ENCODE results near the gene TMPRSS15. TPM values are rescaled to one million over a fixed set of nuclear protein-coding genes. Genes with fewer than 3 reads are reported as not detected.

The TMPRSS15 gene
- total RNA-seq, 4 donors from 2014 or later, result 0.07 TPM; not detected in 3

- no peaks in the 10 kb centered on the region for H3K9me3 ChIP-seq
Measured at GRCh38 chr21:18274370-18274769, 129.2 kb downstream of the TMPRSS15 start.

GRCh38 chr21:18273400-18273799 lies 130.2 kb downstream of the TMPRSS15 start:
- H3K36me3 ChIP-seq, result no peaks in the 10 kb centered on the region
- H3K4me3 ChIP-seq, result no peak overlapping the region
- H3K27me3 ChIP-seq, result no peaks in the 10 kb centered on the region
- no peak overlapping the region for H3K27ac ChIP-seq
- H3K4me1 ChIP-seq, result no peaks in the 10 kb centered on the region
- TF ChIP-seq POLR2A (IDR thresholded peaks at IDR 0.05) (no peak), CTCF (IDR thresholded peaks at IDR 0.05) (no peak)
- DNase-seq, result no peak
- no peaks in the 10 kb centered on the region for H3K9me3 ChIP-seq
- intact Hi-C loops (cut with DNase I; ENCODE audit: low total_unique reads), result no loop called here

More at GRCh38 chr21:18274370-18274769, 129.2 kb downstream of the TMPRSS15 start:
- DNase-seq, result no peak
- no peak overlapping the region for H3K27ac ChIP-seq
- H3K4me3 ChIP-seq, result no peak overlapping the region
- no peak for TF ChIP-seq CTCF (IDR thresholded peaks at IDR 0.05)
- no peak for TF ChIP-seq POLR2A (IDR thresholded peaks at IDR 0.05)
- intact Hi-C loops (cut with DNase I; ENCODE audit: low total_unique reads), result no loop called here
- no peaks in the 10 kb centered on the region for H3K4me1 ChIP-seq
- H3K36me3 ChIP-seq, result no peaks in the 10 kb centered on the region
- no peaks in the 10 kb centered on the region for H3K27me3 ChIP-seq

- H3K9me3 ChIP-seq, result no peaks in the 10 kb centered on the region
- no peak overlapping the region for H3K4me3 ChIP-seq
- H3K4me1 ChIP-seq, result no peaks in the 10 kb centered on the region
- TF ChIP-seq POLR2A (IDR thresholded peaks at IDR 0.05) (no peak), CTCF (IDR thresholded peaks at IDR 0.05) (no peak)
- intact Hi-C loops (cut with DNase I; ENCODE audit: low total_unique reads), result no loop called here
- no peak for DNase-seq
- H3K27me3 ChIP-seq, result no peaks in the 10 kb centered on the region
- no peak overlapping the region for H3K27ac ChIP-seq
- no peaks in the 10 kb centered on the region for H3K36me3 ChIP-seq
Measured at GRCh38 chr21:18269856-18270255, 133.7 kb downstream of the TMPRSS15 start.

- H3K27me3 ChIP-seq, result no peaks in the 10 kb centered on the region
- no peaks in the 10 kb centered on the region for H3K9me3 ChIP-seq
- DNase-seq, result no peak
- H3K36me3 ChIP-seq, result no peaks in the 10 kb centered on the region
- no peak for TF ChIP-seq CTCF (IDR thresholded peaks at IDR 0.05)
- TF ChIP-seq POLR2A (IDR thresholded peaks at IDR 0.05), result no peak
- no peak overlapping the region for H3K27ac ChIP-seq
- intact Hi-C loops (cut with DNase I; ENCODE audit: low total_unique reads), result no loop called here
- H3K4me1 ChIP-seq, result no peaks in the 10 kb centered on the region
- H3K4me3 ChIP-seq, result no peak overlapping the region
Measured at GRCh38 chr21:18268906-18269305, 134.7 kb downstream of the TMPRSS15 start.

- Histone ChIP-seq H3K27ac (no peak overlapping the region), H3K36me3 (no peaks in the 10 kb centered on the region), H3K4me1 (no peaks in the 10 kb centered on the region), H3K9me3 (no peaks in the 10 kb centered on the region), H3K4me3 (no peak overlapping the region), H3K27me3 (no peaks in the 10 kb centered on the region)
- no peak for DNase-seq
- TF ChIP-seq POLR2A (IDR thresholded peaks at IDR 0.05) (no peak), CTCF (IDR thresholded peaks at IDR 0.05) (no peak)
- intact Hi-C loops (cut with DNase I; ENCODE audit: low total_unique reads), result no loop called here
Measured at GRCh38 chr21:18267496-18267895, 136.1 kb downstream of the TMPRSS15 start.
